NCI-H748 (cell line): ENCODE measurements around the gene ZNF3.

Experiments used
- DNase-seq: peaks from one replicate; lab custom pipeline; 2025; ENCODE audit not compliant: unreplicated experiment; lab: John Stamatoyannopoulos, UW

ZNF3 gene

GRCh38 chr7:100088621-100089457 lies 7.3 kb upstream of the ZNF3 start, which contains the start of gene COPS6:
Gene COPS6, plus strand, starts transcription at chr7:100088969. Its CDS starts 22 bp downstream, at chr7:100088991.
- peak; percentile 82 for DNase-seq

GRCh38 chr7:100088095-100088620 lies 6.6 kb upstream of the ZNF3 start:
- DNase-seq = no peak

GRCh38 chr7:100087055-100087750 lies 5.7 kb upstream of the ZNF3 start:
- no peak for DNase-seq

- no peak for DNase-seq
These were observed 4.0 kb upstream of the ZNF3 start for GRCh38 chr7:100085515-100085914.

- no peak for DNase-seq
These were observed 1.5 kb upstream of the ZNF3 start for GRCh38 chr7:100082978-100083377.

- peak; percentile 81 for DNase-seq
These were observed 502 bp downstream of the ZNF3 start for GRCh38 chr7:100080907-100081534.

GRCh38 chr7:100079024-100079560 lies 2.4 kb downstream of the ZNF3 start:
- DNase-seq = no peak

- DNase-seq = no peak
These were observed 4.3 kb downstream of the ZNF3 start for GRCh38 chr7:100077205-100077604.

- no peak for DNase-seq
These were observed 6.1 kb downstream of the ZNF3 start for GRCh38 chr7:100075418-100075817.

GRCh38 chr7:100074841-100075240 lies 6.7 kb downstream of the ZNF3 start:
- DNase-seq = no peak

- no peak for DNase-seq
These were observed 9.1 kb downstream of the ZNF3 start for GRCh38 chr7:100072462-100072861.

- no peak for DNase-seq
These were observed 10.4 kb downstream of the ZNF3 start for GRCh38 chr7:100071018-100071723.

- no peak for DNase-seq
These were observed 11.5 kb downstream of the ZNF3 start for GRCh38 chr7:100069991-100070390.

GRCh38 chr7:100066953-100067352 lies 14.6 kb downstream of the ZNF3 start:
- no peak for DNase-seq

- no peak for DNase-seq
These were observed 15.9 kb downstream of the ZNF3 start for GRCh38 chr7:100065452-100066186.

GRCh38 chr7:100064162-100064561 lies 17.4 kb downstream of the ZNF3 start:
- no peak for DNase-seq

- DNase-seq = no peak
These were observed 18.1 kb downstream of the ZNF3 start for GRCh38 chr7:100063376-100063775.

GRCh38 chr7:100061518-100062193 lies 19.9 kb downstream of the ZNF3 start:
- DNase-seq = no peak

GRCh38 chr7:100059251-100059739 lies 22.2 kb downstream of the ZNF3 start:
- DNase-seq = no peak
